GM12878 (cell line): ENCODE data around the gene CLASP1. TPM values are rescaled to one million over a fixed set of nuclear protein-coding genes. Genes with fewer than 3 reads are reported as not detected.

Experiments used
- ATAC-seq: fragments of 200-7000 bp; cut with Tn5 transposase; 3 replicates; pipeline ENCODE4 v1.9.1; 2020; ENCODE audit warnings: mild to moderate bottlenecking, moderate library complexity
- BruUV-seq: library from RNA; stranded (reverse); fragments of 400-500 nt; replicated peaks from 2 replicates; lab custom pipeline; 2021; lab: Mats Ljungman, UMichigan
- CTCF ChIA-PET: fragments of 300-600 bp; sonication (Branson Sonifier 250); formaldehyde crosslinking; extraction: SDS; loops from one replicate; lab custom pipeline; 2021; ENCODE audit warnings: inconsistent platforms; lab: Yijun Ruan, JAX
- POLR2A ChIA-PET: fragments of 350-600 bp; formaldehyde crosslinking; extraction: SDS; loops from one replicate; lab custom pipeline; 2021; ENCODE audit warnings: inconsistent platforms; lab: Charles Lee
- RAD21 ChIA-PET: fragments of 300-600 bp; sonication (Branson Sonifier 250); formaldehyde crosslinking; loops from one replicate; lab custom pipeline; 2023; ENCODE audit warnings: antibody characterized with exemption; ENCODE audit not compliant: unreplicated experiment; lab: Charles Lee
- SMC1A ChIA-PET: fragments of 300-600 bp; sonication (Branson Sonifier 250); formaldehyde crosslinking; loops from one replicate; lab custom pipeline; 2023; ENCODE audit not compliant: unreplicated experiment, uncharacterized antibody; lab: Charles Lee
- DNase-seq: peaks from one replicate; pipeline ENCODE4 v3.0.0-alpha.2; 2011; ENCODE audit warnings: low read depth, low spot score
- FAIRE-seq: peaks from 3 replicates; lab custom pipeline; 2011; peaks lifted over from hg19 to GRCh38; lab: Jason Lieb, UNC
- H2AFZ ChIP-seq: 2 replicates; pipeline ENCODE4 v1.6.0; 2011; ENCODE audit warnings: low read depth, low read length, control low read depth; ENCODE audit not compliant: control insufficient read depth
- H3K27ac ChIP-seq: 2 replicates; pipeline ENCODE4 v1.5.1; 2011; ENCODE audit warnings: control low read depth; ENCODE audit not compliant: control insufficient read depth, insufficient read depth
- H3K27me3 ChIP-seq, 2 experiments: replicated peaks in 1 of 2; 2 replicates each; pipeline versions ENCODE4 v1.6.0 to v1.6.1; 2011; ENCODE audit warnings: low read length in 1 of 2; ENCODE audit not compliant: control insufficient read depth in 2 of 2, insufficient read depth in 2 of 2
- H3K36me3 ChIP-seq, 2 experiments: 2 replicates each; pipeline ENCODE4 v1.5.1; 2011; ENCODE audit warnings: low read length in 1 of 2; ENCODE audit not compliant: control insufficient read depth in 2 of 2, insufficient read depth in 2 of 2
- H3K4me1 ChIP-seq: 2 replicates; pipeline ENCODE4 v1.6.1; 2011; ENCODE audit warnings: mild to moderate bottlenecking, low read length, moderate library complexity, mixed read lengths; ENCODE audit not compliant: control insufficient read depth, insufficient read depth
- H3K4me2 ChIP-seq: 2 replicates; pipeline ENCODE4 v1.6.0; 2011; ENCODE audit warnings: control low read depth; ENCODE audit not compliant: control insufficient read depth, insufficient read depth
- H3K4me3 ChIP-seq: fragments of 200-600 bp; sonication (generic); 2 replicates; pipeline ENCODE4 v1.5.1; 2016
- H3K79me2 ChIP-seq: 2 replicates; pipeline ENCODE4 v1.6.0; 2011; ENCODE audit warnings: low read length; ENCODE audit not compliant: control insufficient read depth, insufficient read depth
- H3K9ac ChIP-seq: 2 replicates; pipeline ENCODE4 v1.8.0; 2011; ENCODE audit warnings: low read length, control low read depth, mixed read lengths; ENCODE audit not compliant: control insufficient read depth, insufficient read depth
- H3K9me3 ChIP-seq: replicated peaks from 3 replicates; pipeline ENCODE4 v1.5.1; 2011; ENCODE audit warnings: mild to moderate bottlenecking, low read length; ENCODE audit not compliant: control insufficient read depth, insufficient read depth
- H4K20me1 ChIP-seq: 2 replicates; pipeline ENCODE4 v1.6.0; 2011; ENCODE audit not compliant: control insufficient read depth, insufficient read depth
- BRCA1 ChIP-seq: IDR thresholded peaks from 2 replicates; pipeline ENCODE4 v1.6.1; 2011; ENCODE audit warnings: low read depth, low read length, improper control_type of control experiment
- CHD1 ChIP-seq: IDR thresholded peaks from 2 replicates; pipeline ENCODE4 v1.6.1; 2012; ENCODE audit warnings: low read depth, low read length, improper control_type of control experiment
- EGR1 ChIP-seq, 2 experiments: IDR thresholded peaks; 1 replicate in 1 of 2; 2 replicates in 1 of 2; pipeline ENCODE4 v1.6.1; 2011 to 2012; ENCODE audit warnings: low read depth in 2 of 2, low read length in 2 of 2, borderline replicate concordance in 1 of 2, mild to moderate bottlenecking in 1 of 2, moderate library complexity in 1 of 2
- EZH2 ChIP-seq: IDR thresholded peaks from 2 replicates; pipeline ENCODE4 v1.6.1; 2012; ENCODE audit warnings: low read depth, mild to moderate bottlenecking, control low read depth, inconsistent platforms, low read length, borderline replicate concordance; ENCODE audit not compliant: control insufficient read depth
- FOS ChIP-seq: IDR thresholded peaks from 3 replicates; pipeline ENCODE4 v1.6.1; 2011; ENCODE audit warnings: borderline replicate concordance; ENCODE audit not compliant: insufficient read length; ENCODE audit errors: extremely low read depth
- MYB ChIP-seq: fragments of 150-350 bp; IDR thresholded peaks from 2 replicates; pipeline ENCODE4 v1.6.1; 2014; ENCODE audit warnings: mild to moderate bottlenecking, low read depth, low read length, borderline replicate concordance
- NR2C1 ChIP-seq: fragments of 450-650 bp; IDR thresholded peaks from 2 replicates; pipeline ENCODE4 v1.6.1; 2017; ENCODE audit warnings: antibody characterized with exemption, mild to moderate bottlenecking, moderate library complexity
- PAX5 ChIP-seq: IDR thresholded peaks from 2 replicates; pipeline ENCODE4 v1.6.1; 2011; ENCODE audit warnings: low read depth, low read length, borderline replicate concordance
- RAD51 ChIP-seq: fragments of 450-650 bp; IDR thresholded peaks from 2 replicates; pipeline ENCODE4 v1.6.1; 2016; ENCODE audit warnings: moderate library complexity, mild to moderate bottlenecking, inconsistent platforms
- RB1 ChIP-seq: fragments of 450-650 bp; formaldehyde crosslinking; IDR thresholded peaks from 2 replicates; pipeline ENCODE4 v1.6.1; 2017; ENCODE audit warnings: mild to moderate bottlenecking, borderline replicate concordance
- RBBP5 ChIP-seq: fragments of 200-600 bp; sonication (generic); conservative IDR thresholded peaks from 2 replicates; pipeline ENCODE4 v1.6.1; 2016
- RELA ChIP-seq: fragments of 450-650 bp; IDR thresholded peaks from 2 replicates; pipeline ENCODE4 v1.8.0; 2014; ENCODE audit warnings: borderline replicate concordance; ENCODE audit not compliant: partially characterized antibody
- STAT1 ChIP-seq: fragments of 450-650 bp; conservative IDR thresholded peaks from 2 replicates; pipeline ENCODE4 v1.6.1; 2014; ENCODE audit warnings: antibody characterized with exemption, mild to moderate bottlenecking
- STAT3 ChIP-seq: IDR thresholded peaks from 2 replicates; pipeline ENCODE4 v1.6.1; 2011; ENCODE audit warnings: low read depth, low read length, improper control_type of control experiment
- YBX1 ChIP-seq: fragments of 450-650 bp; IDR thresholded peaks from 2 replicates; pipeline ENCODE4 v1.6.1; 2016; ENCODE audit warnings: antibody characterized with exemption
- ZNF217 ChIP-seq: fragments of 450-650 bp; IDR thresholded peaks from 2 replicates; pipeline ENCODE4 v1.6.1; 2017; ENCODE audit warnings: antibody characterized with exemption, mild to moderate bottlenecking
- ZNF24 ChIP-seq: fragments of 450-650 bp; IDR thresholded peaks from 2 replicates; pipeline ENCODE4 v1.6.1; 2017; ENCODE audit warnings: antibody characterized with exemption, mild to moderate bottlenecking
- ZNF274 ChIP-seq: IDR thresholded peaks from one replicate; pipeline ENCODE4 v1.8.0; 2011; ENCODE audit not compliant: insufficient read length, insufficient read depth
- WGBS: methylation state at CpG from one replicate; pipeline ENCODE4 v1.1.6; 2016; ENCODE audit warnings: low lambda C conversion rate; ENCODE audit not compliant: insufficient replicate concordance, insufficient coverage; ENCODE audit errors: missing lambda C conversion rate; 5-methylcytosine and 5-hydroxymethylcytosine counted together
- in situ Hi-C: fragments of 300-500 bp; cut with MboI; formaldehyde crosslinking; loops from 9 replicates; pipeline ENCODE4 v1.14.3; 2018; ENCODE audit warnings: mixed read lengths
- intact Hi-C: fragments of 100-400 bp; cut with micrococcal nuclease; formaldehyde crosslinking; loops from one replicate; pipeline ENCODE4 v1.14.2; 2022; ENCODE audit not compliant: unreplicated experiment
- polyA plus RNA-seq, 11 experiments: library from polyadenylated mRNA; depleted of rRNA in 4 of 11; unstranded in 6 of 11; stranded (reverse) in 5 of 11; fragments of >200 nt; fragmentation: Nextera tagmentation in 4 of 11; fragmentation: Illumina TruSeq in 1 of 11; extraction: Ambion mirVana in 4 of 11; extraction: Trizol in 1 of 11; gene quantifications; 1 replicate in 1 of 11; 2 replicates in 10 of 11; pipeline versions ENCODE4 v1.2.1 to v1.2.3, GENCODE V29; 2011 to 2016; ENCODE audit warnings: inconsistent platforms in 2 of 11, missing spikeins in 2 of 11, low read depth in 1 of 11
- total RNA-seq, 4 experiments: library from RNA; depleted of rRNA in 3 of 4; stranded (reverse); fragments of >200 nt in 3 of 4; fragmentation: Illumina TruSeq in 1 of 4; extraction: Trizol in 1 of 4; gene quantifications; 2 replicates each; pipeline versions ENCODE4 v1.2.1 to v1.2.3, GENCODE V29; 2013 to 2021
- TF ChIP-seq, protein P1 (sequence below): fragments of 450-650 bp; IDR thresholded peaks from 2 replicates; pipeline ENCODE4 v1.6.1; 2016; ENCODE audit warnings: mild to moderate bottlenecking, moderate library complexity, borderline replicate concordance

The CLASP1 gene
- total and polyA plus RNA-seq, 10 of the 15 experiments (the other 5 are each of a cell fraction or from before 2014, with no cell fraction given) = 1.4 to 62.4 (median 32.9) TPM

DNA sequence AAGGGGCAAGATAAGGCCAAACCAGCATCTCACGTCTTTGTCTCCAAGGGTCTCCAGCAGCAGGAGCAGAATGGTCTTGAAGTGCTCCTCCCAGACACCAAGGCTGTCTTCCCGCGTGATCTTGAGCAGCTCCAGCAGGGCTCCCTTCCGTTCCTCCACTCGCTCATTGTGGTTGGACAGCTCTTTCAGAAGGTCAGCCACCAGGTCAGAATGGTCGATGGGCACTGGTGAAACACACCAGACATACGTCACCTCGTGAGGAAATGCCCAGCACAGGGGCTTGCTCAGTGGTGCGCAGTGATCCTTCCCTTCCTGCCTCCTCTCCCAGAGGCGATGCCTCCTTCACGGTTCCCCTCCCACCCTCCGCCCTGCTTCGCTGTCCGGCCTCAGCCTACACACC lies 284.2 kb downstream of the CLASP1 start (continued):
- no peak for TF ChIP-seq EGR1 (IDR thresholded peaks at IDR 0.05; ENCODE audit: borderline replicate concordance in 1 of 2, low read depth in 2 of 2, low read length in 2 of 2)
- TF ChIP-seq ZNF217 = no peak
- no peak for TF ChIP-seq YBX1
- no peak for TF ChIP-seq EZH2
- TF ChIP-seq NR2C1 = no peak
- TF ChIP-seq ZNF274 = no peak
- no peak for TF ChIP-seq RB1

DNA sequence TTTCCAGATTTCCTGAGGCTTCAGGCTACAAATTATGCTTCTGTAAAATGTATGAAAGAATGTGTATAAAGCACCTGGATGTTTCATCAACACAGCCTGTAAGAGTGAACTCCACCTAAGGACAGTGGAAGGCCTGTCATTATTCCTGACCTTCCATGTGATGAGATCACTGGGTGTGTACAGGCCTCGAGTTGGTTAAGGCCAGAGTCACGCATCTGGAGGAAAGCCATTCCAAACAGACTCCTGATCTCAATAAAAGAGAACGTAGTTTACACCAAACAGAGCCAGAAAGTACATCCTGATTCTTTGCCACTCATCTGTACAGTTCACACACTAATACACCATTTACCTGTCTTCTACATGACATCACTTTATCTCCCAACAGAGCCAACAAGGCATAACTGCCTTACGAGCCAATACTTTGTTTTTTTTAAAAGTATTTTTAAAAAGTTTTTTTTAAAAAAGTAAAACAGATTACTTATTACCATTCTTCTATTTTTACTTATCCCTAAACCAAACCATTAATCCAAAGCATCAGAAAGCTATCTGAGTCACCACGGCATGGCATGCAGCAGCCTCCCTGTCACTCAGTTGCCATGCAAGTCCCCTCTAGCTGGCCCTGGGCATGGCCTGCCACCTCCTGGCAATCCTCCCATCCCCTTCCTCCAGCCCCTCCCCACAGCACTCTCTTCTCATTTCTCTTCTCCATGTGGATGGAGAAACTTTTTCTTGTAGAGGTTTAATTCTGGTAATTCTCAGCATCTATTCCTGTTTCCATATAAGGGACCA lies 285.4 kb downstream of the CLASP1 start:
- H2AFZ ChIP-seq = no peak overlapping the region
- BruUV-seq = no TSS peak
- H4K20me1 ChIP-seq = no peaks in the 10 kb centered on the region
- H3K4me1 ChIP-seq = no peaks in the 10 kb centered on the region
- in situ Hi-C loops = no loop called here
- H3K27me3 ChIP-seq = no peaks in the 10 kb centered on the region
- H3K4me3 ChIP-seq = no peak overlapping the region
- no peak overlapping the region for H3K27ac ChIP-seq
- no peak overlapping the region for H3K9ac ChIP-seq
- TF ChIP-seq STAT1 (no peak), RELA (no peak), RAD51 (no peak), PAX5 (no peak), CHD1 (no peak), MYB (no peak), BRCA1 (no peak), STAT3 (no peak), FOS (no peak), RBBP5 (no peak), ZNF24 (no peak)
- TF ChIP-seq, protein P1, sequence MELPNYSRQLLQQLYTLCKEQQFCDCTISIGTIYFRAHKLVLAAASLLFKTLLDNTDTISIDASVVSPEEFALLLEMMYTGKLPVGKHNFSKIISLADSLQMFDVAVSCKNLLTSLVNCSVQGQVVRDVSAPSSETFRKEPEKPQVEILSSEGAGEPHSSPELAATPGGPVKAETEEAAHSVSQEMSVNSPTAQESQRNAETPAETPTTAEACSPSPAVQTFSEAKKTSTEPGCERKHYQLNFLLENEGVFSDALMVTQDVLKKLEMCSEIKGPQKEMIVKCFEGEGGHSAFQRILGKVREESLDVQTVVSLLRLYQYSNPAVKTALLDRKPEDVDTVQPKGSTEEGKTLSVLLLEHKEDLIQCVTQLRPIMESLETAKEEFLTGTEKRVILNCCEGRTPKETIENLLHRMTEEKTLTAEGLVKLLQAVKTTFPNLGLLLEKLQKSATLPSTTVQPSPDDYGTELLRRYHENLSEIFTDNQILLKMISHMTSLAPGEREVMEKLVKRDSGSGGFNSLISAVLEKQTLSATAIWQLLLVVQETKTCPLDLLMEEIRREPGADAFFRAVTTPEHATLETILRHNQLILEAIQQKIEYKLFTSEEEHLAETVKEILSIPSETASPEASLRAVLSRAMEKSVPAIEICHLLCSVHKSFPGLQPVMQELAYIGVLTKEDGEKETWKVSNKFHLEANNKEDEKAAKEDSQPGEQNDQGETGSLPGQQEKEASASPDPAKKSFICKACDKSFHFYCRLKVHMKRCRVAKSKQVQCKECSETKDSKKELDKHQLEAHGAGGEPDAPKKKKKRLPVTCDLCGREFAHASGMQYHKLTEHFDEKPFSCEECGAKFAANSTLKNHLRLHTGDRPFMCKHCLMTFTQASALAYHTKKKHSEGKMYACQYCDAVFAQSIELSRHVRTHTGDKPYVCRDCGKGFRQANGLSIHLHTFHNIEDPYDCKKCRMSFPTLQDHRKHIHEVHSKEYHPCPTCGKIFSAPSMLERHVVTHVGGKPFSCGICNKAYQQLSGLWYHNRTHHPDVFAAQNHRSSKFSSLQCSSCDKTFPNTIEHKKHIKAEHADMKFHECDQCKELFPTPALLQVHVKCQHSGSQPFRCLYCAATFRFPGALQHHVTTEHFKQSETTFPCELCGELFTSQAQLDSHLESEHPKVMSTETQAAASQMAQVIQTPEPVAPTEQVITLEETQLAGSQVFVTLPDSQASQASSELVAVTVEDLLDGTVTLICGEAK = no peak
- SMC1A ChIA-PET = interaction anchor here (1.3 kb wide), 1 partner anchor 11 kb away, joined by 4 read pairs; no protein-coding TSS in a partner anchor
- H3K4me2 ChIP-seq = no peak overlapping the region
- WGBS = 100% methylated on average over 5 of the region's 5 CpGs
- intact Hi-C loops = no loop called here
- H3K79me2 ChIP-seq = no peaks in the 10 kb centered on the region
- POLR2A ChIA-PET = no interaction called here
- RAD21 ChIA-PET = no interaction called here
- CTCF ChIA-PET = interaction anchor here (1.3 kb wide), 1 partner anchor 8 kb away, joined by 4 read pairs; no protein-coding TSS in a partner anchor
- DNase-seq = no peak
- peaks cover 18 to 20% of the 10 kb centered on the region in 2 experiments for H3K36me3 ChIP-seq
- FAIRE-seq = no peak
- H3K9me3 ChIP-seq = no peaks in the 10 kb centered on the region
- ATAC-seq = no peak
